Astrocyte of the hippocampus (primary cell): ENCODE data around the gene FKBP9.
"Not testable (repeated sequence)": the region's sequence is repeated elsewhere in the genome, so short reads cannot be mapped to it uniquely, and the experiment has no call there.

ENCODE experiments used
- DNase-seq: peaks from one replicate; pipeline ENCODE4 v3.0.0; 2011; ENCODE audit warnings: low read depth, low spot score

Gene FKBP9, protein sequence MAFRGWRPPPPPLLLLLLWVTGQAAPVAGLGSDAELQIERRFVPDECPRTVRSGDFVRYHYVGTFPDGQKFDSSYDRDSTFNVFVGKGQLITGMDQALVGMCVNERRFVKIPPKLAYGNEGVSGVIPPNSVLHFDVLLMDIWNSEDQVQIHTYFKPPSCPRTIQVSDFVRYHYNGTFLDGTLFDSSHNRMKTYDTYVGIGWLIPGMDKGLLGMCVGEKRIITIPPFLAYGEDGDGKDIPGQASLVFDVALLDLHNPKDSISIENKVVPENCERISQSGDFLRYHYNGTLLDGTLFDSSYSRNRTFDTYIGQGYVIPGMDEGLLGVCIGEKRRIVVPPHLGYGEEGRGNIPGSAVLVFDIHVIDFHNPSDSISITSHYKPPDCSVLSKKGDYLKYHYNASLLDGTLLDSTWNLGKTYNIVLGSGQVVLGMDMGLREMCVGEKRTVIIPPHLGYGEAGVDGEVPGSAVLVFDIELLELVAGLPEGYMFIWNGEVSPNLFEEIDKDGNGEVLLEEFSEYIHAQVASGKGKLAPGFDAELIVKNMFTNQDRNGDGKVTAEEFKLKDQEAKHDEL

GRCh38 chr7:32957326-32958045 is at the start of gene FKBP9:
Gene FKBP9 (plus strand): TSS chr7:32957440. CDS start chr7:32957574, 134 bp downstream.
- peak; percentile 97 for DNase-seq

DNA sequence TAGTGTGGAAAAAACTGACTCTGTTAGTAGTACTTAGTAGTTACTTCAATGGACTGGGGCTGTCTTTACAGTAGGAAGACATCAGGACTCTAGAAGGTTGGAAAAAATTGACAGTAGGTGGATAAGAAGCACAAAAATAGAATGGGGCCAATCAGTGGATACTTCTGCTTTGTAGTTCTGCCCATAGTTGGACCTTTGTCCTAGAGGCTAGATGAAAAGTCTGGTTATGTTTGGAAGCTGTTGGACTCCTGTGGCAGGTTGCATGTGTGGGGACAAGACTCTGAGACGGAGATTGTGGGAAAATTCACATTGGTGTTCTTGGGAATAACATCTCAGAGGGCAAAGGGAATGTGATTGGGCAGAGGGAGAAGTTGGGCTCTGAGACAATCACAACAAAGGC is 47.0 kb upstream of the FKBP9 start:
- no peak for DNase-seq

- no peak for DNase-seq
Observed at GRCh38 chr7:32914184-32914583, 43.1 kb upstream of the FKBP9 start.

GRCh38 chr7:32915041-32915536 is 42.2 kb upstream of the FKBP9 start:
- no peak for DNase-seq

- no peak for DNase-seq
Observed at GRCh38 chr7:32916006-32916405, 41.2 kb upstream of the FKBP9 start.

DNA sequence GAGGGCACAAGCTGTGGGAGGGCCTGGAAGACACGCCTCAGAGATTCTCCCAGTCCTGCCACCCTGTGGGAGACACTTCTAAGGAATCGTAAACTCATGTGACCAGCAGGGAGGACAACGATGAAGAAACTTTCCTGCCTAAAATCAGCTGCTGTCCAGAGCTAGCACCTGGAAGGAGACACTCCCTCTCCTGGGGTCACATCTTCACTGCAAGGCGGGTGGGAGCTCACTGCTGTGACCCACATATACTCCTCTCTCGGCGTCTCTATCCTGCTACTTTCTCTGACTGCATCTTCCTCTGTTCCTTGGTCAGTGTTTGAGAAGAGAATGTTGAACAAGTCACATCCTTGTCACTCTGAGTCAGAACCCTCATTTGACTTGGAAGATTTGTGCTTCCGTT is 40.2 kb upstream of the FKBP9 start:
- not testable (repeated sequence) for DNase-seq

GRCh38 chr7:32921896-32922295 is 35.3 kb upstream of the FKBP9 start:
- no peak for DNase-seq

DNA sequence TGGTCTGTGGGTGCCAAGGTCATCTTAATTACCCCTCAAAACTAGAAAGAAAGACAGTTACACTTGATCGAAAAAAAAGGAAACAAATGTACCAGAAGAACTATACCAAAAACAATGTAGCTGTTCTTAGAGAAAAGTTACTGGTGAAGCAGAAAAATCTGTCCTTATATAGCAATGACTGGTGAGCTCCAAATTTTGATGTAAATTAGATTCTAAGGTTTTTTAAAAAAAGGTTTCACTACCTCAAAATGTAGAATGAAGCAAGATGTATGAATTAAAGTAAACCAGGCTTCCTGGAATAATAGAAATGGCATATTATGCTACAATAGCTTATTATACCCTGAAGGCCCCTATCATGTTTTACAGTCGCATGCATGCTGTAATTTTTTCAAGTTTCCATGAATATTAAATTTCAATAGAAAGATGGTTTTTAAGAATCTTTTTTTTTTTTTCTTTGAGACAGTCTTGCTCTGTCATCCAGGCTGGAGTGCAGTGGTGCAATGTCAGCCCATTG is 28.4 kb upstream of the FKBP9 start:
- DNase-seq, result no peak

GRCh38 chr7:32929430-32930143 is 27.7 kb upstream of the FKBP9 start:
- no peak for DNase-seq

DNA sequence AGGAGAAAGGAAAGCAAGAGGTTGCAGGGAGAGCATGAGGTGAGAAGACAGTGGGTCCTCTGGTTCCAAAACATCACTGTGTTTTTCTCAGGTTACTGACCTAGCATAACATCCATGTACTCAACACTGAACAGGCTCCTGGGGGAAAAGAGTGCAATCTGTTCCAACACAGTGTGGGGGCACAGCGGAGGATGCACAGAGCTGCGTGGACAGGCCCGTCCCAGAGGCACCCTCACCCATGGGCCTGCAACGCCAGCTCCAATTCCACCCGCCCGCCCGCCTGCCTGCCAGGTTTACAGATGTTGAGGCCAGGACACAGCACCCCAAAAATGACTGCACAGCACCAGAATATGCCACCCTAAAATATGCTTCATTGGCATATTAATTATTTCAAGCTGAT is 26.9 kb upstream of the FKBP9 start:
- no peak for DNase-seq

GRCh38 chr7:32935558-32935957 is 21.7 kb upstream of the FKBP9 start:
- peak; percentile 35 for DNase-seq

DNA sequence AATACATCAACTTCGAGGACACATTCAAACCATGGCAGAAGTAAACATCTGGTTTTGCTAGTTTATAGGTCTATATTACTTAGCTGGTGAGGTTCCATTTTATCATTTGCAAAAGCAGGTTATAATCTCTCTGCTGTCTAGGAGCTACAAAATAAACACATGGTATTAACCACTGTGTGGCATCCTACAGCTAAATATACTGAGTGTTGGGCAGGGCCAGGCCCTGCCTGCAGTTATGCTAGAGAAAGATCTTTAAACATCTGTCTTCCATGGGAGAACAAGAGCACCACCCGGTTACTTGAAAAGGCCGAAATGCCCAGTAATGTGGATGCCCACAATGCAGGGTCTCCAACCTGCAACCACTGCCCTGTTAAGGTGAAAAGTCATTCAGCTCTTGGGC is 20.6 kb upstream of the FKBP9 start:
- DNase-seq, result no peak

GRCh38 chr7:32937344-32938174 is 19.7 kb upstream of the FKBP9 start:
- DNase-seq, result peak; percentile 42

DNA sequence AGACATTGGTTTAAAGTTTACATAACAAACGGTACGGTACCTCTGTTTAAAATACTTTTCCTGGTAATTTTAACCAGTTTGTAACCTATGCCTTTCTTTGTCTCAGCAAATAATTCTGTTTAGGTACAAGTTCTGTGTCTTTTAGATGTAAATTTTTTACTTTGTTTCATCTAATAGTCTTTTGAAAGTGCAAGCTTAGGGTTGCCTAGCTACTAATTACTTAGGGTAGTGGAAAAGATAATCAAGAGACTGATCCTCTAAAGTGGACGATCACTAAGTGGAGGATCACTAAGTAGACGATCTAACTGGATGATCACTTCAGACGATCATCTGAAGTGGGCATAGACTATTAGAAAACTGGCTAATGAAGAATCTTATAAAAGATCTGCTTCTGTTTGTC is 16.1 kb upstream of the FKBP9 start:
- no peak for DNase-seq

- DNase-seq, result no peak
Observed at GRCh38 chr7:32941681-32942414, 15.4 kb upstream of the FKBP9 start.

GRCh38 chr7:32942415-32943251 is 14.6 kb upstream of the FKBP9 start:
- peak; percentile 92 for DNase-seq

GRCh38 chr7:32943252-32944030 is 13.8 kb upstream of the FKBP9 start:
- no peak for DNase-seq

GRCh38 chr7:32947420-32947983 is 9.7 kb upstream of the FKBP9 start:
- DNase-seq, result no peak
